ENCODE data around the gene EEF1E1. TPM values are rescaled to one million over a fixed set of nuclear protein-coding genes. Genes with fewer than 3 reads are reported as not detected.

Gene EEF1E1
- total RNA-seq, result 15.5 TPM

GRCh38 chr6:8102122-8102958, at the start of gene EEF1E1:
TSS of gene EEF1E1 (minus strand) at chr6:8102548. CDS start at chr6:8102521, 27 bp downstream.
- Histone ChIP-seq H3K27ac (peak within 1 kb of the TSS; percentile 32 to 47), H3K4me3 (peak within 1 kb of the TSS; percentile 90 to 94), H3K36me3 (no peaks in the 10 kb centered on the region), H3K4me1 (peaks cover 0 to 9% of the 10 kb centered on the region in 2 donors), H3K9me3 (no peaks in the 10 kb centered on the region), H3K27me3 (no peaks in the 10 kb centered on the region)
- DNase-seq (ENCODE audit: low spot score in 2 of 2), result peak; percentile 84 to 96
- TF ChIP-seq CTCF (IDR thresholded peaks at IDR 0.05), result no peak
- intact Hi-C loops (cut with DNase I), result loop anchor here (1.0 to 10.0 kb wide), 4 partner anchors 14 to 332 kb away; partner anchors contain the start of genes BLOC1S5, SLC35B3 and TXNDC5

DNA sequence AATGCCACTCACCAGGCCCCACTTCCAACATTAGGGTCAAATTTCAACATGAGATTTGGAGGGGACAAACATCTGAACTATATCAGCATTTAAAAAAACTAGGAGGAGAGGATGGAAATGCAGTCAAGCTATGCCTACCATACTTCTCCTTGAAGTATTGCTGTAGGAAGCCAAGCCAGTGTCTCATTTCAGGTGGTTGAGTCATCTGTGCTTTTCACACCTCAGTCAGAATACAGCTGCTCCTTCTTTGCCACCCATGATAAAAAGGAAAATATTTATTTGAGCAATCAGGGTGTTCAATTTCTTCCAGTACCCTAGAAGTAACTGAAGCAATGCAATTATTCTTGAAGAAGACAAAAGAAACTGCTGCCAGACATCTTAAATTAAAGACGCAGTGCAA, 47.0 kb upstream of the EEF1E1 start:
- TF ChIP-seq CTCF (IDR thresholded peaks at IDR 0.05), result no peak
- no peaks in the 10 kb centered on the region for H3K9me3 ChIP-seq
- DNase-seq (ENCODE audit: low spot score in 2 of 2), result no peak
- H3K27ac ChIP-seq, result no peak overlapping the region
- H3K27me3 ChIP-seq, result no peaks in the 10 kb centered on the region
- no peaks in the 10 kb centered on the region for H3K4me1 ChIP-seq
- H3K36me3 ChIP-seq, result no peaks in the 10 kb centered on the region
- intact Hi-C loops (cut with DNase I), result no loop called here
- no peak overlapping the region for H3K4me3 ChIP-seq

GRCh38 chr6:8143945-8144344, 41.6 kb upstream of the EEF1E1 start:
- no peaks in the 10 kb centered on the region for H3K27me3 ChIP-seq
- H3K4me3 ChIP-seq, result no peak overlapping the region
- H3K27ac ChIP-seq, result no peak overlapping the region
- DNase-seq (ENCODE audit: low spot score in 2 of 2), result no peak
- no peaks in the 10 kb centered on the region for H3K9me3 ChIP-seq
- H3K4me1 ChIP-seq, result no peaks in the 10 kb centered on the region
- no peaks in the 10 kb centered on the region for H3K36me3 ChIP-seq
- intact Hi-C loops (cut with DNase I), result no loop called here
- TF ChIP-seq CTCF (IDR thresholded peaks at IDR 0.05), result no peak

GRCh38 chr6:8139451-8139850, 37.1 kb upstream of the EEF1E1 start:
- no peak overlapping the region for H3K27ac ChIP-seq
- no peaks in the 10 kb centered on the region for H3K9me3 ChIP-seq
- no peaks in the 10 kb centered on the region for H3K4me1 ChIP-seq
- H3K27me3 ChIP-seq, result no peaks in the 10 kb centered on the region
- no peak overlapping the region for H3K4me3 ChIP-seq
- TF ChIP-seq CTCF (IDR thresholded peaks at IDR 0.05), result no peak
- no peaks in the 10 kb centered on the region for H3K36me3 ChIP-seq
- DNase-seq (ENCODE audit: low spot score in 2 of 2), result no peak
- intact Hi-C loops (cut with DNase I), result no loop called here

GRCh38 chr6:8137529-8137939, 35.2 kb upstream of the EEF1E1 start:
- Histone ChIP-seq H3K9me3 (no peaks in the 10 kb centered on the region), H3K27ac (no peak overlapping the region), H3K4me3 (no peak overlapping the region), H3K27me3 (no peaks in the 10 kb centered on the region), H3K36me3 (no peaks in the 10 kb centered on the region), H3K4me1 (no peaks in the 10 kb centered on the region)
- no peak for TF ChIP-seq CTCF (IDR thresholded peaks at IDR 0.05)
- no peak for DNase-seq (ENCODE audit: low spot score in 2 of 2)
- intact Hi-C loops (cut with DNase I), result no loop called here

All from ascending aorta (tissue), 2 donors.